ENCODE results near the gene ADGRV1.

DNA sequence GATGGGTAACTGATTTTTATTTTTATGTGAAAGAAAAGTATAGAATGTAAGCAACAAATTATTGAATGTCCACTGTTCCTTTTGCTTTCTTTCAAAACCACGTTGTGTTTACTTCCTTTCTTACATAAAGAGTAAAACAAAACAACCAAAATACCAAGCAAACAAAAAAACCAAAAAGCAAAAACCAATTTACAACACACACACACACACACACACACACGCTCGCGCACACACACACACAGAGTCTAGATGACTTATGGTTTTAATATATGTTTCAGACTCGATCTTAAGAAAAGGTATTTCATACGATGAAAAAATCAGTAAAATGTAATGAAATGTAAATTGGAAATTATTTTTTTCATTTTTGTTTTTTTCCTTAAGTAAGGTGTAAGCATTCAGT is 80.3 kb downstream of the ADGRV1 start:
- TF ChIP-seq CTCF (IDR thresholded peaks at IDR 0.05; ENCODE audit: low read depth, low read length, poor library complexity, severe bottlenecking): no peak
- TF ChIP-seq EZH2phosphoT487 (IDR thresholded peaks at IDR 0.05; ENCODE audit: borderline replicate concordance, low read length): no peak

Data from DOHH2 (cell line).